GM18511 (cell line): ENCODE results near the gene EXD3.

Experiments
- ATAC-seq: cut with Tn5 transposase; IDR thresholded peaks from one replicate; pipeline ENCODE4 v1.9.1; 2021; ENCODE audit warnings: mild to moderate bottlenecking, moderate library complexity; ENCODE audit not compliant: unreplicated experiment

EXD3 gene

DNA sequence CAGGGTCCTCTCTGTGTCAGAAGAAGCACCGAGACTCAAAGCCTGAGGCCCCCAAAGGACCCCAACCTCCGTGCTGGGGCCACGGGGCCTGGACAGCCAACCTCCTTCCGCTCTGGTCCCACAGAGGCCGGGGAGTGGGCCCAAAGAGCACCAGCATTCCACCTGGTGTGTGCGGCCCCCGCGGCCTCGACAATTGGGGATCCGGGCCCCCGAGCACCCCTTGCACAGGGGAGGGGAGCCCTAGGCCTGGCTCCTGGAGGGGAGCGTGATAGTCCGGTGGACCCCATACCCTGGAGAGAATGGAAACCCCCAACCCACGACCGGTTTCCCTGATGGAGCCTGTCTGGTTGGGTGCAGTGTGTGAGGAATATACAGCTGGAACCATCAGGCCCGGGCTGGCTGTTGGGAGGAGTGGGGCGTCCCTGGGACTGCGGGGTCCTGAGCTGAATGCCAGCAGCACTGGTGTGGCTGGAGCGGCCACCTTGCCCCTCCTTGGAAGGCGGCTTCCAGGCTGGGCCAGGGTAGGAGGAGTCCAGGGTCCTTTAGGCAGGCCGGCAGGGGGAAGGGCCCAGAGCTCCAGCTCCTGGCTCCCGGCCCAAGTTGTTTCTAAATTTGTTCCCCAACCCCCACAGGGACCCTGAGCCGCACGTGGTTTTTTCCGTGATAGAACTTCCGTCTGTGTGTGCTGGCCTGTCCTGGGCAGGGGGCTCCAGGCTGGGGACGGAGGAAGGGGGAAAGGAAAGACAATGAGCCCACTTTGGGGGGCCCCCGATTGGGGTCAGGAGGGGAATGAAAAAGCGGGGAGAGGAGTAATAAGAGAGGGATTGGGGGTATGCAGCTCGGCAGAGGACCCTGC lies 146.3 kb downstream of the EXD3 start:
- ATAC-seq = no peak

DNA sequence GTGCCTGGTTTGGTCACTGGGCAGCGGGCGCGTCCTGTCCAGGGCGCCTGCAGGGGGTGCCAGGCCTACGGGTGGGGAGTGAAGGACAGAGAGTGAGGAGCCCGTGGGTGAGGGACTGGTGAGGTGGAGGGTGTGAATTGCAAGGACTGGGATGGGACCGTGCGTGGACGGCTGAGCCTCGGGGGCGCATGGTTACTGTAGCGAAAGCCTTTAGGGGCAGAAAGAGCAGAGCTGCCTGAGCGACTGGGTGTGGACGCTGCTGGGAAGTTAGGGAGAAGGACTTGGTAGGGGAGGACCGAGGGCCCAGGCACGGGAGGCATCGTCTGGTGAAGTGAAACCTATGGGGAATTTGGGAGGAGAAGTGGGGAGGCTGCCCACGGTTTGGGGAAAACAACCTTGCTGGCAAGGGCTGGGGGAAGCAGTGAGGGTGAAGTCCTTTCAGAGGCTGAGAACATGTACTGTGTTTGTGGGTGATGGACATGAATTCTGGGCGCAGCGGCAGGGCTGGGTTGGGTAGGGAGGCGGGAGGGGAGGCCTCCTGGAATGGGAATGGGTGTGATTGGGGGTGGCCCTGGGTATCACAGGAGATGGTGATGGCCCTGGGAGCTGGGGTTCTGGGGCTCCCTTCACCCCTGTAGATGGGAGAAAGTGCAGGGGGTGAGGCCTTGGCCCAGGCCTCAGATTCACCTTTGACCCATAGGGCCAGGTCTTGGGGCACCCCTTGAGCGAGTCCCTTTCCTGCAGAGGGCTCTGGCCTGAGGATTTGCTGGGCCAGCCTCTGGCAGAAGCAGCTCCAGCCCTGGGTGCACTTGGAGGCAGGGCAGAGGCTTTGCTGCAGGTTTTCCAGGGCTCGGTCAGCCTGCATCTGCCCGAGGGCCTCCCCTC lies 147.1 kb downstream of the EXD3 start:
- no peak for ATAC-seq

- ATAC-seq = no peak
Measured at GRCh38 chr9:137275203-137275587, 147.8 kb downstream of the EXD3 start.

DNA sequence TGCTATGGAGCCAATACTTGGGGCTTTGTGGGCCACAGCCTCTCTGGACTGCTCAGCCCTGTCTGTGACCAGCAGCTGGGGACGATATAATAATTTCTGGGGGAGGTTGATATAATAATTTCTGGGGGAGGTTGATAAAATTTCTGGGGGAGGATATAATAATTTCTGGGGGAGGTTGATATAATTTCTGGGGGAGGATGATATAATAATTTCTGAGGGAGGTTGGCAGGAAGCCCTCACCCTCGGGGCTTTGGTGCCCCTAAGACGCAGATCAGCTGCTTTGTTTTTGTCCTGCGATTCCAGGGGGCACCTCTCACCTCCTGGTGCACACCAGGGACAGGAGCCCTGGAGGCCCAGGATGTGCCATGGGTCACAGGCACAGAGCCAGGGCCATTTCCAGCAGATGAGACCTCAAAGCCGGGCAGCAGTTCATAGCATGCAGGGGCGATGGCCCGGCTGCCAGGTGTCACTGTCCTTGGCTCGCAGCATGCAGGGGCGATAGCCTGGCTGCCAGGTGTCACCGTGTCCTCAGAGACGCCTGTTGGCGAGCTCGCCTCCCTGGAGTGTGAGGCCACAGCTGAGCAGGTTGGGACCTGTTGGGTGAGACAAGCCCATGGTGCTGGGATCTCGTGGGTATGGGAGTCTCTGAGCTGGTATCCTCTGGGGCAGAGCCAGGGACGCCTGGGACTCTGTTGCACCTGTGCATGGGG lies 149.2 kb downstream of the EXD3 start:
- no peak for ATAC-seq

- ATAC-seq = no peak
Measured at GRCh38 chr9:137273095-137273490, 149.9 kb downstream of the EXD3 start.

DNA sequence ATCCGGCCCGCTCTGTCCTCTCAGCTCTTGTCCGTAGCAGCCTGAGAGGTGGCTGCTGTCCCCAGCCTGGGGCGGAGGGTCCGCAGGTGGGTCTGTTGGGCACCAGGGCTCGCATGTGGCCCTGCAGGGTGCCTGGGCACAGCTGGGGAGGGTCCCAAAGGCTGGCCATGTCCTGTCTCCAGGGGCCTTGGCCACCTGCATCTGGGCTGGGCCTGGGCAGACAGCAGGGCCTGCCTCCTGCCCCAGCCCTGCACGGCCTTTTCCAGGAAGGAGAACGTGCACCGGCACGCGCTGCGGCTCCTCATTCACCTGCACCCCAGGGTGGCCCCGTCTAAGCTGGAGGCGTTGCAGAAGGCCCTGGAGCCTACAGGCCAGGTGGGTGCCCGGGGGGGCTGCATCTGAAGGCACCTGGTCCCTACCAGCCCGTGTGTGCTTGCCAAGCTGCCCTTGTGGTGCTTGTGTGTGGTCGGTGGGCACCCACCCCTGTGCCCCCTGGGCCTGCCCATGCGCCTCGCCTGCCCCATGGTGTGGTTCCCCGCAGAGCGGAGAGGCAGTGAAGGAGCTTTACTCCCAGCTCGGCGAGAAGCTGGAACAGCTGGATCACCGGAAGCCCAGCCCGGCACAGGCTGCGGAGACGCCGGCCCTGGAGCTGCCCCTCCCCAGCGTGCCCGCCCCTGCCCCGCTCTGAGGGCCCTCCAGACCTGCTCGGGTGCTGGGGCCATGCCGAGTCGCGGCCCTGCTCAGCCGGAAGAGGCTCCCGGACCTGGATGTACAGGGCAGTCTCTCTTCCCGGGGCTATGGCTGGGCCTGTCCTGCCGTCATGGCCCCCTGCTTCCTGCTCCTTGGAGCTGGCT lies 150.5 kb downstream of the EXD3 start:
- ATAC-seq = no peak

- ATAC-seq = no peak
Measured at GRCh38 chr9:137271696-137272076, 151.3 kb downstream of the EXD3 start.

DNA sequence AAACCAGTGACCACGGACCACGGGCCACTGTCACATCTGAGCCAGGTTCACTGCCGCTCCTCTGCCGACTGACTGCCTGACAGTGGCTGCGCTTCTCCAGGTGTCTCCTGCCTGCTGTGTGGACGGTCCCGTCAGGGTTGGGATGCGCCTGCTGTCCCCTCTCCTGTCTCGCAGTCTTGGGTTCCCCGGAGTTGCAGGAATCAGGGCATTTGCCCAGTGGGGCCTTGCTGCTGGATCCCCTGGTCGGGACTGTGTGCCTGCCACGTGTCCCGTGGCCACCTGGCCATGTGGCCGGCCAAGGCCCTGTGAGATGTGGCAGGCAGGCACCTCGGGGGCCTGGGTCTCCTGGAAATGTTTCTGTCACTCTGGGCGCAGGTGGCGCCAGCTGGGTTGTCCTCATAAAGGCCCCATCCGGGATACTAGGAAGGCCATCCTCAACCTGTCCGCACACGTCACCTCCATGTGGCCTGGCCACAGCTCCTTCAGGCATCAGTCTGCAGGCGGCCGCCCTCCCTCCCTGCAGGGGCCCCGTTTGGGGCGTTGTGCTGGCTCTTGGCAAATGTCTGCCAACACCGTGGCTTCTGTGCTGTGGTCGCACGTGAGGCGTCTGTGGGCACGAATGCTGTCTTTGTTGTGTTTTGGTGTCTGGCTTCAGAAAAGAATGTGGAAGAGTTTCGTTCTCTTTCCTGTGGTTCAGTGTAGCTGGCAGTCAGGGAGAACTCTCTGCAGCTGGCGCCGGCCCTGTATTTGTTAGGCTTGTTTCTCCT lies 151.8 kb downstream of the EXD3 start:
- ATAC-seq = no peak

DNA sequence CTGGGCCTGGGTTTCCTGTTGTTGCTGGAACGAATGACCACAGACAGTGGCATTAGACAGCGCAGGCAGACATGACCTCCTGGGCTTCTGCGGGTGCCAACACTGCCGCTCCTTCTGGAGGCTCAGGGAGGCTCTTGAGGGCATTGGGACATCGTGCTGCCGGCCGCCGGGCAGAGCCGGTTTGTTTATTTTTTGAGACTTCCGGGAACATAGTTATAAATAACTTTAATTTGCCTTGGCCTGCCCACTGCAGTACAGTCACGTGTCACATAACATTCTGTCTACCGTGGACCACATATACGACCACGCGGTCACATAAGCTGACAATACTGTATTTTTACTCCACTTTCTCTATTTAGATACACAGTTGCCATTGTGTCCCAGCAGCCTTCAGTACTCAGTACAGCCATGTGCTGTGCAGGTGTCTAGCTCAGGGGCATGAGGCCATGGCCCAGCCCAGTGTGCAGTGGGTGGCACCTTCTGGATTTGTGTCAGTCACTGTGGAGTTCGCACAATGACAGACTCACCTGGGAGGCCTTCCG lies 153.7 kb downstream of the EXD3 start:
- no peak for ATAC-seq

DNA sequence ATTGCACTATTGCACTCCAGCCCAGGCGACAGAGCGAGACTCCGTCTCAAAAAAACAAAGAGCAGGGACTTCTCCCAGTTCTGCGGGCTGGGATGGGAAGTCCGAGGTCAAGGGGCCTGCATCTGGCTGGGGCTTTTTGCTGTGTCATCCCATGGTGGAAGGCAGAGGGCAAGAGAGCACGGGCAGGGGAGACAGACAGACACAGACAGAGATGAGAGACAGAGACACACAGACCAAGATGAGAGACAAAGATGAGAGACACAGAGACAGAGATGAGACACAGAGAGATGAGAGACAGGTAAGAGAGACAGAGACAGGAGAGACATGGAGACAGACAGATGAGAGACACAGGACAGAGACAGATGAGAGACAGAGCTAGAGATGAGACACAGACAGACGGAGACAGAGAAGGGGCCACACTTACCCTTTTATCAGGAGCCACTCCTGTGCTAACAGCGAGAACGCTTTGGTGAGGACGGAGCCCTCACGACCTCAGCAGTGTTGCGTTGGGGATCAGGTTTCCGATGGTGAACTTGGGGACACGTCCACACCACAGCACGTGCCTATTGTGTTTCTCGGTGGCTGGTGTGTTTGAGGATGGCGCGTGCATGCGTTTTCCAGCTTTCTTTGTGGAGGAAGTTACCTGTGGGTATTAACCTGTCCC lies 154.3 kb downstream of the EXD3 start:
- ATAC-seq = no peak

GRCh38 chr9:137267933-137268355 lies 155.0 kb downstream of the EXD3 start:
- no peak for ATAC-seq

- no peak for ATAC-seq
Measured at GRCh38 chr9:137266585-137267453, 156.1 kb downstream of the EXD3 start.

GRCh38 chr9:137266162-137266527 lies 156.8 kb downstream of the EXD3 start:
- ATAC-seq = no peak

- no peak for ATAC-seq
Measured at GRCh38 chr9:137265496-137266161, 157.3 kb downstream of the EXD3 start.

- ATAC-seq = no peak
Measured at GRCh38 chr9:137264067-137264466, 158.9 kb downstream of the EXD3 start.

DNA sequence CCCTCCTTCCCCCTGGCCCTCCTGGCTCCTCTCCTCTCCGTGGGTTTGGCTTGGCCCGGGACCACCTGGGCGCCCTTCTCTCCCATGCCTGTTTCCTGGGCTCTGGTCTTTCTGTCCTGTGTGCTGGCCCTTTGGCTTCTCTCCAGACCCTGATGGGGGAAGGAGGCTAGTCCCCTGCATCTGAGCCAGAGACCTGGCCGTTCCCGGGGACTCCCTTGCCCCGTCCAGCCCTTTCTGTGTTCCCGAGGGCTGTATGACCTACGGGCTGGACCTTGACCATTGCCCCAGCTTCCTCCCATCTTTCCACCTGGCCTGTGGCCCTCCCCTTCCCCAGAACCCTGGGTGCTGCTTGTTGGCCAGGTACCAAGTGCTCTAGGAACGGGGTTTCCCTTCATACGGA lies 159.5 kb downstream of the EXD3 start:
- ATAC-seq = no peak

- no peak for ATAC-seq
Measured at GRCh38 chr9:137262909-137263285, 160.1 kb downstream of the EXD3 start.
